ENCODE data around the gene SKIC2.

Gene SKIC2

GRCh38 chr6:31945507-31946369, 13.2 kb upstream of the SKIC2 start, which contains the start of gene CFB:
TSS of gene CFB (plus strand) at chr6:31946095. CDS start at chr6:31946222, 127 bp downstream.
- DNase-seq (ENCODE audit: low read depth in 2 of 2): no peak

GRCh38 chr6:31946370-31946885, 12.5 kb upstream of the SKIC2 start:
- DNase-seq (ENCODE audit: low read depth in 2 of 2): no peak

- DNase-seq (ENCODE audit: low read depth in 2 of 2): no peak
Observed at GRCh38 chr6:31947070-31947675, 11.8 kb upstream of the SKIC2 start.

- DNase-seq (ENCODE audit: low read depth in 2 of 2): no peak
Observed at GRCh38 chr6:31947864-31948263, 11.1 kb upstream of the SKIC2 start.

GRCh38 chr6:31948306-31948705, 10.7 kb upstream of the SKIC2 start:
- no peak for DNase-seq (ENCODE audit: low read depth in 2 of 2)

GRCh38 chr6:31948753-31949413, 10.1 kb upstream of the SKIC2 start:
- no peak for DNase-seq (ENCODE audit: low read depth in 2 of 2)

GRCh38 chr6:31949926-31950548, 8.9 kb upstream of the SKIC2 start:
- no peak for DNase-seq (ENCODE audit: low read depth in 2 of 2)

- DNase-seq (ENCODE audit: low read depth in 2 of 2): no peak
Observed at GRCh38 chr6:31952140-31952805, 6.7 kb upstream of the SKIC2 start.

GRCh38 chr6:31952890-31953289, 6.1 kb upstream of the SKIC2 start:
- DNase-seq (ENCODE audit: low read depth in 2 of 2): no peak

- no peak for DNase-seq (ENCODE audit: low read depth in 2 of 2)
Observed at GRCh38 chr6:31954511-31954910, 4.5 kb upstream of the SKIC2 start.

- no peak for DNase-seq (ENCODE audit: low read depth in 2 of 2)
Observed at GRCh38 chr6:31956796-31957195, 2.2 kb upstream of the SKIC2 start.

GRCh38 chr6:31958412-31958740, 599 bp upstream of the SKIC2 start:
- no peak for DNase-seq (ENCODE audit: low read depth in 2 of 2)

GRCh38 chr6:31961616-31962015, 2.6 kb downstream of the SKIC2 start:
- no peak for DNase-seq (ENCODE audit: low read depth in 2 of 2)

- DNase-seq (ENCODE audit: low read depth in 2 of 2): no peak
Observed at GRCh38 chr6:31963921-31964320, 4.9 kb downstream of the SKIC2 start.

- no peak for DNase-seq (ENCODE audit: low read depth in 2 of 2)
Observed at GRCh38 chr6:31965700-31966099, 6.7 kb downstream of the SKIC2 start.

- no peak for DNase-seq (ENCODE audit: low read depth in 2 of 2)
Observed at GRCh38 chr6:31966506-31966905, 7.5 kb downstream of the SKIC2 start.

GRCh38 chr6:31966997-31967925, 8.3 kb downstream of the SKIC2 start:
- no peak for DNase-seq (ENCODE audit: low read depth in 2 of 2)

- DNase-seq (ENCODE audit: low read depth in 2 of 2): no peak
Observed at GRCh38 chr6:31967926-31968320, 8.9 kb downstream of the SKIC2 start.

- no peak for DNase-seq (ENCODE audit: low read depth in 2 of 2)
Observed at GRCh38 chr6:31968326-31968725, 9.4 kb downstream of the SKIC2 start.
